Measurements from ENCODE around the gene TIMM22. TPM values are rescaled to one million over a fixed set of nuclear protein-coding genes. Genes with fewer than 3 reads are reported as not detected.

The TIMM22 gene
- total and polyA plus RNA-seq, 2 of the 13 experiments (the other 11 are each of a cell fraction or from before 2014, with no cell fraction given) = 6.2 to 15.5 TPM

DNA sequence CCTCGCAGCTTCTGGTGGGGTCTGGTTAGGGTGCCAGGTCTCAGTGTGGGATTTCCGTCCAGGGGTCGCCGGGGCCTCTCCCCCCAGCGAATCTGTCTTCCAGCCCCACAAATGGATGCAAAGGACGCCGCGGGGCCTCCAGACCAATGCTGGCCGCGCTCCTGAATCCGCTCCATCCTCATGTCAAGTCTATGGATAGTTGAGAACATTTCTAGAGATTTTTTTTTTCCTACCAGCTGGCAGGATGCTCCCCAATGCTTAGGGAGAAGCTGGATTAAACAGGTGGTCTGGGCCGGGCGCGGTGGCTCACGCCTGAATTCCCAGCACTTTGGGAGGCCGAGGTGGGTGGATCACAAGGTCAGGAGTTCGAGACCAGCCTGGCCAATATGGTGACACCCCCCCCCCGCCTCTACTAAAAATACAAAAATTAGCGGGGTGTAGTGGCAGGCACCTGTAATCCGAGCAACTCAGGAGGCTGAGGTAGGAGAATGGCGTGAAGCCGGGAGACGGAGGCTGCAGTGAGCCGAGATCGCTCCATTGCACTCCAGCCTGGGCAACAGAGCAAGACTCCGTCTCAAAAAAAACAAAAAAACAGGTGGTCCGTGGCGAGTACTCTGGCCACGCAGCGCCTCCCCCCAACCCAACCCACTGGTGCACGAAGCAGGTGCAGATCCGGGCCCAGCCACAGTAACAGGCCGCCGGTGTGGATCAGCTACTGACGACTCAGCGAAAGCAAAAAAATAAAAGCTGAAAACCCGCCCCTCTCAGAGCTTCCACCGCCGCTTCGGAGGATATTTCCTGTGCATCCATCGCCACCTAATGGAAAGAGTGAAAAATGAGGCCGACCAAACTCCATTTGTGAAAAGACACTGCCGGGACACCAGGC is 16.3 kb upstream of the TIMM22 start (continued):
- TF ChIP-seq FOXC1 (CRISPR knock-in tag; IDR thresholded peaks at IDR 0.05; ENCODE audit: borderline replicate concordance) (no peak), ZNF615 (CRISPR knock-in tag; IDR thresholded peaks at IDR 0.05; ENCODE audit: borderline replicate concordance) (no peak), TBL1XR1 (IDR thresholded peaks at IDR 0.05; ENCODE audit: borderline replicate concordance, low read length, partially characterized antibody) (no peak), ZNF441 (CRISPR knock-in tag; IDR thresholded peaks at IDR 0.05; ENCODE audit: borderline replicate concordance) (no peak), NFYC (CRISPR knock-in tag; IDR thresholded peaks at IDR 0.05) (0 out of 2 replicates have a peak, but pooled peaks have one; percentile 13), CHCHD3 (CRISPR knock-in tag; IDR thresholded peaks at IDR 0.05) (no peak; the same call in 1 of the 2 replicates), YEATS4 (CRISPR knock-in tag; IDR thresholded peaks at IDR 0.05; ENCODE audit: borderline replicate concordance) (no peak), SIN3B (IDR thresholded peaks at IDR 0.05; ENCODE audit: low read length) (no peak), FOXM1 (CRISPR knock-in tag; IDR thresholded peaks at IDR 0.05) (no peak), TAF1 (CRISPR knock-in tag; IDR thresholded peaks at IDR 0.05) (no peak), MIXL1 (CRISPR knock-in tag; IDR thresholded peaks at IDR 0.05) (peak; percentile 37; the same call in 1 of the 2 replicates), CREB1 (IDR thresholded peaks at IDR 0.05) (no peak), CREB1 (CRISPR knock-in tag; IDR thresholded peaks at IDR 0.05) (0 out of 2 replicates have a peak, but pooled peaks have one; percentile 12), ZNF138 (CRISPR knock-in tag; IDR thresholded peaks at IDR 0.05; ENCODE audit: low read depth) (no peak), KLF13 (CRISPR knock-in tag; IDR thresholded peaks at IDR 0.05) (no peak), KDM2A (CRISPR knock-in tag; IDR thresholded peaks at IDR 0.05; ENCODE audit: borderline replicate concordance, low read depth) (peak; percentile 37; the same call in 1 of the 2 replicates), ZNF10 (CRISPR knock-in tag; IDR thresholded peaks at IDR 0.05; ENCODE audit: borderline replicate concordance, low read depth) (no peak), ZNF3 (CRISPR knock-in tag; IDR thresholded peaks at IDR 0.05) (0 out of 2 replicates have a peak, but pooled peaks have one; percentile 21), ZNF782 (CRISPR knock-in tag; IDR thresholded peaks at IDR 0.05; ENCODE audit: borderline replicate concordance) (no peak), MIER2 (CRISPR knock-in tag; IDR thresholded peaks at IDR 0.05) (0 out of 2 replicates have a peak, but pooled peaks have one; percentile 34)
- TF ChIP-seq, protein P1, sequence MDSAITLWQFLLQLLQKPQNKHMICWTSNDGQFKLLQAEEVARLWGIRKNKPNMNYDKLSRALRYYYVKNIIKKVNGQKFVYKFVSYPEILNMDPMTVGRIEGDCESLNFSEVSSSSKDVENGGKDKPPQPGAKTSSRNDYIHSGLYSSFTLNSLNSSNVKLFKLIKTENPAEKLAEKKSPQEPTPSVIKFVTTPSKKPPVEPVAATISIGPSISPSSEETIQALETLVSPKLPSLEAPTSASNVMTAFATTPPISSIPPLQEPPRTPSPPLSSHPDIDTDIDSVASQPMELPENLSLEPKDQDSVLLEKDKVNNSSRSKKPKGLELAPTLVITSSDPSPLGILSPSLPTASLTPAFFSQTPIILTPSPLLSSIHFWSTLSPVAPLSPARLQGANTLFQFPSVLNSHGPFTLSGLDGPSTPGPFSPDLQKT (CRISPR knock-in tag; IDR thresholded peaks at IDR 0.05; ENCODE audit: borderline replicate concordance) = no peak
- TF ChIP-seq, protein P2, sequence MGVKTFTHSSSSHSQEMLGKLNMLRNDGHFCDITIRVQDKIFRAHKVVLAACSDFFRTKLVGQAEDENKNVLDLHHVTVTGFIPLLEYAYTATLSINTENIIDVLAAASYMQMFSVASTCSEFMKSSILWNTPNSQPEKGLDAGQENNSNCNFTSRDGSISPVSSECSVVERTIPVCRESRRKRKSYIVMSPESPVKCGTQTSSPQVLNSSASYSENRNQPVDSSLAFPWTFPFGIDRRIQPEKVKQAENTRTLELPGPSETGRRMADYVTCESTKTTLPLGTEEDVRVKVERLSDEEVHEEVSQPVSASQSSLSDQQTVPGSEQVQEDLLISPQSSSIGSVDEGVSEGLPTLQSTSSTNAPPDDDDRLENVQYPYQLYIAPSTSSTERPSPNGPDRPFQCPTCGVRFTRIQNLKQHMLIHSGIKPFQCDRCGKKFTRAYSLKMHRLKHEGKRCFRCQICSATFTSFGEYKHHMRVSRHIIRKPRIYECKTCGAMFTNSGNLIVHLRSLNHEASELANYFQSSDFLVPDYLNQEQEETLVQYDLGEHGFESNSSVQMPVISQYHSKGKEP (CRISPR knock-in tag; IDR thresholded peaks at IDR 0.05) = no peak
- TF ChIP-seq, protein P3, sequence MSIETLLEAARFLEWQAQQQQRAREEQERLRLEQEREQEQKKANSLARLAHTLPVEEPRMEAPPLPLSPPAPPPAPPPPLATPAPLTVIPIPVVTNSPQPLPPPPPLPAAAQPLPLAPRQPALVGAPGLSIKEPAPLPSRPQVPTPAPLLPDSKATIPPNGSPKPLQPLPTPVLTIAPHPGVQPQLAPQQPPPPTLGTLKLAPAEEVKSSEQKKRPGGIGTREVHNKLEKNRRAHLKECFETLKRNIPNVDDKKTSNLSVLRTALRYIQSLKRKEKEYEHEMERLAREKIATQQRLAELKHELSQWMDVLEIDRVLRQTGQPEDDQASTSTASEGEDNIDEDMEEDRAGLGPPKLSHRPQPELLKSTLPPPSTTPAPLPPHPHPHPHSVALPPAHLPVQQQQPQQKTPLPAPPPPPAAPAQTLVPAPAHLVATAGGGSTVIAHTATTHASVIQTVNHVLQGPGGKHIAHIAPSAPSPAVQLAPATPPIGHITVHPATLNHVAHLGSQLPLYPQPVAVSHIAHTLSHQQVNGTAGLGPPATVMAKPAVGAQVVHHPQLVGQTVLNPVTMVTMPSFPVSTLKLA (IDR thresholded peaks at IDR 0.05) = no peak
- TF ChIP-seq, protein P4, sequence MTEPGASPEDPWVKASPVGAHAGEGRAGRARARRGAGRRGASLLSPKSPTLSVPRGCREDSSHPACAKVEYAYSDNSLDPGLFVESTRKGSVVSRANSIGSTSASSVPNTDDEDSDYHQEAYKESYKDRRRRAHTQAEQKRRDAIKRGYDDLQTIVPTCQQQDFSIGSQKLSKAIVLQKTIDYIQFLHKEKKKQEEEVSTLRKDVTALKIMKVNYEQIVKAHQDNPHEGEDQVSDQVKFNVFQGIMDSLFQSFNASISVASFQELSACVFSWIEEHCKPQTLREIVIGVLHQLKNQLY (CRISPR knock-in tag; IDR thresholded peaks at IDR 0.05) = no peak
- TF ChIP-seq, protein P5, sequence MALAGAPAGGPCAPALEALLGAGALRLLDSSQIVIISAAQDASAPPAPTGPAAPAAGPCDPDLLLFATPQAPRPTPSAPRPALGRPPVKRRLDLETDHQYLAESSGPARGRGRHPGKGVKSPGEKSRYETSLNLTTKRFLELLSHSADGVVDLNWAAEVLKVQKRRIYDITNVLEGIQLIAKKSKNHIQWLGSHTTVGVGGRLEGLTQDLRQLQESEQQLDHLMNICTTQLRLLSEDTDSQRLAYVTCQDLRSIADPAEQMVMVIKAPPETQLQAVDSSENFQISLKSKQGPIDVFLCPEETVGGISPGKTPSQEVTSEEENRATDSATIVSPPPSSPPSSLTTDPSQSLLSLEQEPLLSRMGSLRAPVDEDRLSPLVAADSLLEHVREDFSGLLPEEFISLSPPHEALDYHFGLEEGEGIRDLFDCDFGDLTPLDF (CRISPR knock-in tag; IDR thresholded peaks at IDR 0.05) = no peak
